ENCODE results near the gene INPP5A.

Gene INPP5A

GRCh38 chr10:132511121-132512051 lies 26.2 kb upstream of the INPP5A start:
- Histone ChIP-seq H3F3A (ENCODE audit: control insufficient read depth, insufficient read depth) (no peaks in the 10 kb centered on the region), H3K36me3 (ENCODE audit: control insufficient read depth, low read length) (no peaks in the 10 kb centered on the region), H4K20me1 (ENCODE audit: control insufficient read depth, insufficient read depth, low read depth, low read length) (no peaks in the 10 kb centered on the region), H3K9me2 (replicated peaks; ENCODE audit: control insufficient read depth, low read length) (no peaks in the 10 kb centered on the region), H3K27me3 (ENCODE audit: control insufficient read depth, low read length) (no peaks in the 10 kb centered on the region), H3K27ac (ENCODE audit: low read depth, low read length) (no peak overlapping the region), H3K4me3 (ENCODE audit: low read length) (no peak overlapping the region), H3K79me2 (ENCODE audit: control insufficient read depth, low read length) (no peaks in the 10 kb centered on the region), H3K4me2 (ENCODE audit: low read length) (no peak overlapping the region), H3K9me3 (ENCODE audit: control insufficient read depth, insufficient read depth, low read length) (no peaks in the 10 kb centered on the region), H3K4me1 (ENCODE audit: control insufficient read depth, low read length) (peaks cover 10% of the 10 kb centered on the region; the same call in 1 of the 2 replicates)
- TF ChIP-seq EZH2phosphoT487 (IDR thresholded peaks at IDR 0.05; ENCODE audit: borderline replicate concordance, low read length) (no peak), CTCF (IDR thresholded peaks at IDR 0.05; ENCODE audit: low read depth, low read length, poor library complexity, severe bottlenecking) (no peak)

- no peaks in the 10 kb centered on the region for H3K27me3 ChIP-seq (ENCODE audit: control insufficient read depth, low read length)
- H3K9me2 ChIP-seq (replicated peaks; ENCODE audit: control insufficient read depth, low read length), result no peaks in the 10 kb centered on the region
- no peak overlapping the region for H3K4me2 ChIP-seq (ENCODE audit: low read length)
- no peaks in the 10 kb centered on the region for H3K36me3 ChIP-seq (ENCODE audit: control insufficient read depth, low read length)
- H3K79me2 ChIP-seq (ENCODE audit: control insufficient read depth, low read length), result no peaks in the 10 kb centered on the region
- TF ChIP-seq EZH2phosphoT487 (IDR thresholded peaks at IDR 0.05; ENCODE audit: borderline replicate concordance, low read length) (no peak), CTCF (IDR thresholded peaks at IDR 0.05; ENCODE audit: low read depth, low read length, poor library complexity, severe bottlenecking) (no peak)
- H3K27ac ChIP-seq (ENCODE audit: low read depth, low read length), result no peak overlapping the region
- no peaks in the 10 kb centered on the region for H4K20me1 ChIP-seq (ENCODE audit: control insufficient read depth, insufficient read depth, low read depth, low read length)
- peaks cover 10% of the 10 kb centered on the region; the same call in 1 of the 2 replicates for H3K4me1 ChIP-seq (ENCODE audit: control insufficient read depth, low read length)
- no peaks in the 10 kb centered on the region for H3K9me3 ChIP-seq (ENCODE audit: control insufficient read depth, insufficient read depth, low read length)
- no peaks in the 10 kb centered on the region for H3F3A ChIP-seq (ENCODE audit: control insufficient read depth, insufficient read depth)
- H3K4me3 ChIP-seq (ENCODE audit: low read length), result no peak overlapping the region
Measured at GRCh38 chr10:132512052-132512442, 25.5 kb upstream of the INPP5A start.

- Histone ChIP-seq H3K9me3 (ENCODE audit: control insufficient read depth, insufficient read depth, low read length) (no peaks in the 10 kb centered on the region), H3K27me3 (ENCODE audit: control insufficient read depth, low read length) (no peaks in the 10 kb centered on the region), H3K9me2 (replicated peaks; ENCODE audit: control insufficient read depth, low read length) (no peaks in the 10 kb centered on the region), H3K4me2 (ENCODE audit: low read length) (no peak overlapping the region), H3K27ac (ENCODE audit: low read depth, low read length) (no peak overlapping the region), H3K79me2 (ENCODE audit: control insufficient read depth, low read length) (no peaks in the 10 kb centered on the region), H3K4me1 (ENCODE audit: control insufficient read depth, low read length) (peaks cover 10% of the 10 kb centered on the region; the same call in 1 of the 2 replicates), H4K20me1 (ENCODE audit: control insufficient read depth, insufficient read depth, low read depth, low read length) (no peaks in the 10 kb centered on the region), H3K4me3 (ENCODE audit: low read length) (no peak overlapping the region), H3K36me3 (ENCODE audit: control insufficient read depth, low read length) (no peaks in the 10 kb centered on the region), H3F3A (ENCODE audit: control insufficient read depth, insufficient read depth) (no peaks in the 10 kb centered on the region)
- TF ChIP-seq EZH2phosphoT487 (IDR thresholded peaks at IDR 0.05; ENCODE audit: borderline replicate concordance, low read length), result no peak
- TF ChIP-seq CTCF (IDR thresholded peaks at IDR 0.05; ENCODE audit: low read depth, low read length, poor library complexity, severe bottlenecking), result no peak
Measured at GRCh38 chr10:132512693-132513345, 24.8 kb upstream of the INPP5A start.

Measured in DOHH2 (cell line).